WERI-Rb-1 (cell line): ENCODE measurements around the gene PTDSS2.

Source experiments
- DNase-seq: peaks from one replicate; pipeline ENCODE4 v3.0.0-alpha.2; 2020
- H3K27ac ChIP-seq: fragments of 250-450 bp; sonication (Bioruptor Pico); 2 replicates; pipeline ENCODE4 v1.5.1; 2020; ENCODE audit warnings: mild to moderate bottlenecking, moderate library complexity
- H3K27me3 ChIP-seq: fragments of 250-450 bp; sonication (Bioruptor Pico); 2 replicates; pipeline ENCODE4 v1.5.1; 2021; ENCODE audit warnings: mild to moderate bottlenecking, low read depth, moderate library complexity; ENCODE audit not compliant: insufficient read depth, severe bottlenecking
- H3K36me3 ChIP-seq: fragments of 250-450 bp; sonication (Bioruptor Pico); 2 replicates; pipeline ENCODE4 v1.5.1; 2020; ENCODE audit warnings: mild to moderate bottlenecking, moderate library complexity
- H3K4me3 ChIP-seq: 2 replicates; pipeline ENCODE4 v1.5.1; 2011; ENCODE audit warnings: low read depth, mild to moderate bottlenecking, control low read depth, low read length
- H3K9me3 ChIP-seq: fragments of 250-450 bp; sonication (Bioruptor Pico); 2 replicates; pipeline ENCODE4 v1.5.1; 2021; ENCODE audit warnings: mild to moderate bottlenecking, moderate library complexity; ENCODE audit not compliant: severe bottlenecking
- TF ChIP-seq, protein P1 (sequence below): IDR thresholded peaks from 2 replicates; pipeline ENCODE4 v1.5.1; 2011; ENCODE audit warnings: low read depth, mild to moderate bottlenecking, control low read depth, inconsistent platforms, low read length

The PTDSS2 gene

DNA sequence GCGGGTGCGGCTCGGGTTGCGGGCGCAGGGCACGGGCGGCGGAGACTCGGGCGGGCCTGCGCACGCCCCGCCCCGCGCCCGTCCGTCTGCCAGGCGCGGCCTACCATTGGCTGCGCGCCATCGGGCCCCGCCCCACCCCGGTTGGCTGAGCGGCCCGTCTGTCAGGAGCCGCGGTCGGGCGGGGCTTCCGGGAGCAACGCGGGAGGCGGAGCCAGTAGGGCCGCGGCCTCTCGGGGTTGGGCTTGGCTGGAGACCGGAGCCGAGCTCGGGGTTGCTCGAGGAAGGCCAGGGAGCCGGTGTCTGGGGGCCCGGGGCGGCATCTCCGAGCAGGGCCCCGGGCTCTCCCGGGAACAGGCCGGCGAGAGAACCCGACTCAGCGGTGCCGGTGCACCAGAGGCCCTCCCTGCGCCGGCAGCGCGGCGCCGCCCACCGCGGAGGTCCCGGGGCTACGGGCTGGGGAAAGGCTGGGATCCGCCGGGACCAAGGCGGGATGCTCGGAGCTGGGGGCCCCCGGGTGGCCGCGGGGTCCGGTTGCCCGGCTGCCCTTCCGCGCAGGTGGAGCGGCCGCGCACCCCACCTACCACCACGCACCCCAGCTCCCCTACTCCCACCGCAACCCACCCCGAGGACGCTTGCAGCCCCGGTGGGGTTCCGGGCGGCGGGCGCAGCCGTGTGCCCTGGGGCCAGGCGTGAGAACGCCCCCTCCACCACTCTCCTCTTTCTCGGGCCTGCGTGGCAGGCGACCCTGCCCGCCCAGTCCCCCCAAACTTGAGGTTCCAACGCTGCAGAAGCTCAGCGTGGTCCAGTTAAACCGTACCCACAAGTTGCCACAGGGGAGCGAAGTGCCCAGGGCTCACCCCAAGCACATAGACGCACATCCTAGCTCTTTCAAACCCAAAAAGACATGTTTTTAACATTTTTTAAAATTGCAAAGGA is 85.7 kb downstream of the PTDSS2 start, which contains the start of gene HRAS:
Gene HRAS, minus strand, starts transcription at position 58 of the 936 bp plus-strand sequence.
- H3K9me3 ChIP-seq = peaks cover 2% of the 10 kb centered on the region
- TF ChIP-seq, protein P1, sequence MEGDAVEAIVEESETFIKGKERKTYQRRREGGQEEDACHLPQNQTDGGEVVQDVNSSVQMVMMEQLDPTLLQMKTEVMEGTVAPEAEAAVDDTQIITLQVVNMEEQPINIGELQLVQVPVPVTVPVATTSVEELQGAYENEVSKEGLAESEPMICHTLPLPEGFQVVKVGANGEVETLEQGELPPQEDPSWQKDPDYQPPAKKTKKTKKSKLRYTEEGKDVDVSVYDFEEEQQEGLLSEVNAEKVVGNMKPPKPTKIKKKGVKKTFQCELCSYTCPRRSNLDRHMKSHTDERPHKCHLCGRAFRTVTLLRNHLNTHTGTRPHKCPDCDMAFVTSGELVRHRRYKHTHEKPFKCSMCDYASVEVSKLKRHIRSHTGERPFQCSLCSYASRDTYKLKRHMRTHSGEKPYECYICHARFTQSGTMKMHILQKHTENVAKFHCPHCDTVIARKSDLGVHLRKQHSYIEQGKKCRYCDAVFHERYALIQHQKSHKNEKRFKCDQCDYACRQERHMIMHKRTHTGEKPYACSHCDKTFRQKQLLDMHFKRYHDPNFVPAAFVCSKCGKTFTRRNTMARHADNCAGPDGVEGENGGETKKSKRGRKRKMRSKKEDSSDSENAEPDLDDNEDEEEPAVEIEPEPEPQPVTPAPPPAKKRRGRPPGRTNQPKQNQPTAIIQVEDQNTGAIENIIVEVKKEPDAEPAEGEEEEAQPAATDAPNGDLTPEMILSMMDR = no peak
- no peaks in the 10 kb centered on the region for H3K27me3 ChIP-seq
- H3K36me3 ChIP-seq = peaks cover 32% of the 10 kb centered on the region
- peak; percentile 92 for DNase-seq
- peak within 1 kb of the TSS; percentile 91 for H3K4me3 ChIP-seq
- peak within 1 kb of the TSS; percentile 75 for H3K27ac ChIP-seq

DNA sequence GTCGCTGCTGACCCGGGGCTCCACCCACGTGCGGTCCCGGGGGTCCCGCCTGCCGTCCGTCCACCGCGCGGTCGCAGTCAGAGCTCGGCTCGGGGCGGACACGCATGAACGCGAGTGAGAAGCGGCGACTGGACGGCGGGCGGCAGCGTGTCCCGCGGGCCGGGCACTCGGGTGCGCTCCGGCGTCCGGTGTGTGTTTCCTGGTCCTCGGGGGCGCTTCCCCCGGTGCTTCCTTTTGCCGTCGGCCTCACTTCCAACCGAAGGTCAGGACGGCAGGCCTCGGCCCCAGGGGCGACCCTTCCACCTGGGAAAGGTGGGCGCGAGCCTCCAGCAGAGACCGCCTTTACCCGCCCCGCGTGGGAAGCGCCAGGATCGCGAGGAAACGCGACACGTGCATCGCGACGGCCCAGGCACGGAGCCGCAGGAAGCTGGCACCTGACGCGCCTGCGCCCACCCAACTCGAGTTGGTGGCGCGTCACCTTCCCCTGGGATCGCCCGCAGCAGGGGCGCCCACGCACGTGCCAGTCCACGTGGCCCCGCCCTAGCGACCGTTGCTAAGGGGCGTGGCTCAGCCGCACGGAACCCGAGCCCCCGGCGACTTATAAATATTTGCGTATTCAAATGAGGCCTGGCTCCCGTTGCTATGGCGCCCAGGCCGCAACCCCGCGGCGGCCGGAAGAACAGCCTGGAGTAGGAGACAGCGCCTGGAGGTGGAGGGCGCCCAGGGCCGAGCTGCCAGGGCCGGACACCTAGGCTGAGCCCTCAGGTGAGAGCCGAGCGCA is 87.0 kb downstream of the PTDSS2 start, which contains the start of gene LRRC56:
Gene LRRC56, plus strand, starts transcription at position 687 of the 781 bp plus-strand sequence. CDS start 3,158 bp downstream, outside the sequence.
- H3K9me3 ChIP-seq = peaks cover 2% of the 10 kb centered on the region
- peak; percentile 8 for DNase-seq
- H3K27ac ChIP-seq = no peak within 1 kb of the TSS; the same call in 1 of the 2 replicates
- H3K4me3 ChIP-seq = no peak within 1 kb of the TSS
- H3K27me3 ChIP-seq = no peaks in the 10 kb centered on the region
- TF ChIP-seq, protein P1 = no peak
- H3K36me3 ChIP-seq = peaks cover 23% of the 10 kb centered on the region

DNA sequence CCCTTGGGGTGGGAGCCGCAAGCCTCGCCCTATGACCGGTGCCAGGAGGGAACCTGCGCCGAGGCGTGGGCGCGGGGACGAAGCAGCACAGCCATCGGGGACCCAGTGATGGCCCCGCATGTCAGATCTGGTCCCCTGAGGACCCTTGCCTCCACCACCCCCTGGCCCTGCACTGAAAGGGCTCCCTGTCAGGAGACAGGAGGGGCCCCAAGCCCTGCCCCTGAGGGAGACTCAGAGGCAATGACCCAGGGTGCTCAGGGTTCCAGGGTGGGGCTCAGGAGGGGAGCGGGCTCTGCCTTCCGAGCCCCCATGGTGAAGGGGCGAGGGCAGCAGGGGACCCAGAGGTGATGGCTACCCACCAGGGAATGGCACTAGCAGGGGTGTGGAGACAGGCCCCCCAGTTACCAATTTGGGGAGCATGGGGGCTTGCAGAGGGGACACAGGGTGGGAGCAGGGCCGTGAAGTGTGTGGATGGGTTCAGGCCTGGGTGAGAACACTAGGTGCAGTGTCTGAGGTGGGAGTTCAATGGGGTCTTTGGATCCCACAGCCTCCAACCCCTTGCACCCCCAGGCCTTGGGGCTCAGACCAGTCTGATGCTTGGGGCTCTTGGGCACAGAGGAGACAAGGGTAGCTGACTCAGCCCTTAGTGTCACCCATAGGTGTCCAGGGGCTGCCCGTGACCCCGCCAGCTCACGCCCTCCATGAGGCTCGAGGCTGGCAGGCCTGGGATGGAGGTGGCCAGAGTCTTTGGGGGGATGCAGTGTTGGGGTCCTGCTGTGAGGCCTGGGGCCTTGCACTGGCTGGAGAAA is 87.7 kb downstream of the PTDSS2 start:
- H3K36me3 ChIP-seq = peaks cover 15% of the 10 kb centered on the region
- peaks cover 2% of the 10 kb centered on the region for H3K9me3 ChIP-seq
- TF ChIP-seq, protein P1 = no peak
- no peak overlapping the region for H3K4me3 ChIP-seq
- no peaks in the 10 kb centered on the region for H3K27me3 ChIP-seq
- no peak overlapping the region for H3K27ac ChIP-seq
- no peak for DNase-seq

DNA sequence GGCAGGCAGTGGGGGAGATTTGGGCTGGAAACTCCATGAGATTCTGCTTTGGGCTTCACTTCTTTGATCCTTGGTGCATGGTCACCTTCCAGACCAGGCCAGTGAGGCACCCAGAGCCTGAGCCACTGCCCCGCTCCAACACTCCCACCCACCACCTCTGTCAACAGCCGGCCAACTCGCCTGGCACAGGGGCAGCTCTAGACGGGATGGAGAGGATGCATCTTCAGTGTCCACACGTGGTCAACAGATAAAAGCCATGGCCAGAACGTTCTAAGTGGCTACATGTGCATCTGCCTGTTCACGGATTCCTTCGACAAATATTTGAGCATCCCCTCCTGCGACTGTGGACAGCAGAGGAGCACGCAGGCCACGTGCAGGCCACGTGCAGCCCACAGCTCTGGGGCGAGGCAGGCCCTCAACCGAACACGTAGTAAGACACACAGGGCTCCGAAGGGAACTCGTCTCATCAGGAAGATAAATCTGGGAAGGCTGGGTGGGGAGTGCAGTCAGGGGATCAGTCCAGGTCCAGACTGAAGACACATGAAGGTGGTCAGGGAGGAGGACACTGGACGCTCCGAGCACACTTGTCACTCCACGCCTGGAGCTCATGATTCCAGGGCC is 88.5 kb downstream of the PTDSS2 start:
- Histone ChIP-seq H3K36me3 (peaks cover 8% of the 10 kb centered on the region), H3K4me3 (no peak overlapping the region), H3K27ac (no peak overlapping the region), H3K27me3 (no peaks in the 10 kb centered on the region), H3K9me3 (peaks cover 2% of the 10 kb centered on the region)
- DNase-seq = no peak
- TF ChIP-seq, protein P1 = no peak

DNA sequence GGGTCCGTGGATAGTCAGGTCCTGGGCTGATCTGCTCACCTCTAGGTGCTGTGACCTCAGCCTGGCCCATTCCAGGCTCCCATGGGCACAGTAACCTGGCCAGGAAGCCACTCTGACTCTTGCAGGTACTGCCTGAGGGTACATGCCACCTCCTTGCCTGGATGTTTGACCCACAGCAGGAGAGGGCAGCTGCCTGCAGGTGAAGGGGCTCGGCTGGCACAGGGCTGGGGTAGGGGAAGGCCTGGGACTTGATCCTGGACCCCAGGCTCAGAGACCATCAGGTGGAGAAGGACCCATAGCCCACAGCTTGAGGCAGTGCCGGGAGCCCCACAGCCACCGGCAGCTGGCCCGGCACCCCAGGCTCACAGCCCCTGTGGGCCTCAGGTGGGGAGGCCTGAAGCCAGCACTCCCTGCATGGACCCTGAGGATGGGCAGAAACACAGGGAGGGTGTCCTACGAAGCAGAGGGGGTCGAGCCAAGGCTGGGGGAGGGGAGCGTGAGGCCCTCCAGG is 89.9 kb downstream of the PTDSS2 start:
- no peak overlapping the region for H3K4me3 ChIP-seq
- no peak overlapping the region for H3K27ac ChIP-seq
- no peak for DNase-seq
- TF ChIP-seq, protein P1 = no peak
- no peaks in the 10 kb centered on the region for H3K36me3 ChIP-seq
- H3K9me3 ChIP-seq = peaks cover 2% of the 10 kb centered on the region
- no peaks in the 10 kb centered on the region for H3K27me3 ChIP-seq
